ENCODE measurements around the gene DCP1A. TPM values are rescaled to one million over a fixed set of nuclear protein-coding genes. Genes with fewer than 3 reads are reported as not detected.

Gene DCP1A
- total RNA-seq, 1 experiment from 2014 or later: 22.7 TPM

- no peaks in the 10 kb centered on the region for H3K27me3 ChIP-seq (ENCODE audit: insufficient read depth, low read depth)
- BruUV-seq (replicated peaks): no TSS peak
- DNase-seq: no peak
- TF ChIP-seq CTCF (conservative IDR thresholded peaks at IDR 0.05) (no peak), EZH2 (IDR thresholded peaks at IDR 0.05; ENCODE audit: low read depth) (no peak)
- peak overlapping the region; percentile 97 for H3K27ac ChIP-seq
- CTCF ChIA-PET: interaction anchor here (0.6 to 0.9 kb wide), 2 partner anchors 23 to 78 kb away, joined by 6 to 9 read pairs; no protein-coding TSS in a partner anchor
- peak overlapping the region; percentile 65; the same call in 1 of the 2 replicates for H3K4me2 ChIP-seq
- H3K4me3 ChIP-seq: no peak overlapping the region
- H4K20me1 ChIP-seq (ENCODE audit: insufficient read depth): no peaks in the 10 kb centered on the region
- peaks cover 65% of the 10 kb centered on the region for H3F3A ChIP-seq (ENCODE audit: insufficient read depth, low read depth)
- peaks cover 4% of the 10 kb centered on the region for H3K79me2 ChIP-seq (ENCODE audit: low read depth)
- POLR2A ChIA-PET (ENCODE audit: unreplicated experiment): no interaction called here
- H3K9me3 ChIP-seq (ENCODE audit: insufficient read depth, low read depth): no peaks in the 10 kb centered on the region
- no peaks in the 10 kb centered on the region for H3K36me3 ChIP-seq (ENCODE audit: low read depth)
- peaks cover 95% of the 10 kb centered on the region for H3K4me1 ChIP-seq (replicated peaks; ENCODE audit: insufficient read depth)
- intact Hi-C loops (cut with micrococcal nuclease; ENCODE audit: unreplicated experiment): no loop called here
- H2AFZ ChIP-seq: no peak overlapping the region
- H3K9me2 ChIP-seq (ENCODE audit: insufficient read depth): no peaks in the 10 kb centered on the region
Measured at GRCh38 chr3:53267766-53268165, 79.6 kb downstream of the DCP1A start.

- ChIA-PET POLR2A (ENCODE audit: unreplicated experiment) (no interaction called here), CTCF (interaction anchor here (0.6 to 0.7 kb wide), 2 partner anchors 11 to 13 kb away, joined by 3 to 8 read pairs; no protein-coding TSS in a partner anchor)
- Histone ChIP-seq H3K9me3 (ENCODE audit: insufficient read depth, low read depth) (no peaks in the 10 kb centered on the region), H3K27ac (peak overlapping the region; percentile 96), H3K27me3 (ENCODE audit: insufficient read depth, low read depth) (no peaks in the 10 kb centered on the region), H3K36me3 (ENCODE audit: low read depth) (no peaks in the 10 kb centered on the region), H3K4me2 (peak overlapping the region; percentile 74), H3K9me2 (ENCODE audit: insufficient read depth) (no peaks in the 10 kb centered on the region), H2AFZ (0 out of 2 replicates have a peak overlapping the region, but pooled peaks have one; percentile 9), H4K20me1 (ENCODE audit: insufficient read depth) (no peaks in the 10 kb centered on the region), H3K4me3 (no peak overlapping the region; the same call in 1 of the 2 replicates), H3K79me2 (ENCODE audit: low read depth) (peaks cover 4% of the 10 kb centered on the region), H3F3A (ENCODE audit: insufficient read depth, low read depth) (peaks cover 44% of the 10 kb centered on the region), H3K4me1 (replicated peaks; ENCODE audit: insufficient read depth) (peaks cover 92% of the 10 kb centered on the region)
- DNase-seq: peak; percentile 65 to 80
- intact Hi-C loops (cut with micrococcal nuclease; ENCODE audit: unreplicated experiment): no loop called here
- BruUV-seq (replicated peaks): no TSS peak
- TF ChIP-seq CTCF (conservative IDR thresholded peaks at IDR 0.05): no peak
- TF ChIP-seq EZH2 (IDR thresholded peaks at IDR 0.05; ENCODE audit: low read depth): no peak
Measured at GRCh38 chr3:53264718-53265117, 82.6 kb downstream of the DCP1A start.

- H3K4me3 ChIP-seq: no peak overlapping the region
- peak overlapping the region; percentile 96 for H3K27ac ChIP-seq
- BruUV-seq (replicated peaks): no TSS peak
- intact Hi-C loops (cut with micrococcal nuclease; ENCODE audit: unreplicated experiment): no loop called here
- no peaks in the 10 kb centered on the region for H3K36me3 ChIP-seq (ENCODE audit: low read depth)
- peaks cover 36% of the 10 kb centered on the region for H3F3A ChIP-seq (ENCODE audit: insufficient read depth, low read depth)
- H3K9me2 ChIP-seq (ENCODE audit: insufficient read depth): no peaks in the 10 kb centered on the region
- no peaks in the 10 kb centered on the region for H3K27me3 ChIP-seq (ENCODE audit: insufficient read depth, low read depth)
- H3K4me1 ChIP-seq (replicated peaks; ENCODE audit: insufficient read depth): peaks cover 92% of the 10 kb centered on the region
- peak overlapping the region; percentile 74 for H3K4me2 ChIP-seq
- TF ChIP-seq CTCF (conservative IDR thresholded peaks at IDR 0.05): no peak
- no peak for TF ChIP-seq EZH2 (IDR thresholded peaks at IDR 0.05; ENCODE audit: low read depth)
- peak in 1 of 2 experiments; percentile 54 for DNase-seq
- no peak overlapping the region for H2AFZ ChIP-seq
- ChIA-PET POLR2A (ENCODE audit: unreplicated experiment) (no interaction called here), CTCF (no interaction called here)
- no peaks in the 10 kb centered on the region for H3K9me3 ChIP-seq (ENCODE audit: insufficient read depth, low read depth)
- H3K79me2 ChIP-seq (ENCODE audit: low read depth): peaks cover 4% of the 10 kb centered on the region
- no peaks in the 10 kb centered on the region for H4K20me1 ChIP-seq (ENCODE audit: insufficient read depth)
Measured at GRCh38 chr3:53263907-53264306, 83.4 kb downstream of the DCP1A start.

All from PC-9 (cell line).